Uterus (tissue), 4 donors: ENCODE measurements around the gene PTPRC. TPM values are rescaled to one million over a fixed set of nuclear protein-coding genes. Genes with fewer than 3 reads are reported as not detected.

ENCODE experiments used
- DNase-seq, 2 donors: peaks; one replicate each; pipeline ENCODE4 v3.0.0-alpha.2; 2019 to 2020
- H3K27ac ChIP-seq, 2 donors: fragments of 200-600 bp; sonication (generic); 1 replicate in 1 of 2; 2 replicates in 1 of 2; pipeline ENCODE4 v1.5.1; 2016 to 2018
- H3K27me3 ChIP-seq, 2 donors: fragments of 200-600 bp; sonication (generic); one replicate each; pipeline ENCODE4 v1.5.1; 2018 to 2019; ENCODE audit warnings: control low read depth in 1 of 2
- H3K36me3 ChIP-seq, 2 donors: fragments of 200-600 bp; sonication (generic); one replicate each; pipeline ENCODE4 v1.5.1; 2019; ENCODE audit warnings: control low read depth in 1 of 2
- H3K4me1 ChIP-seq, 2 donors: fragments of 200-600 bp; sonication (generic); one replicate each; pipeline ENCODE4 v1.5.1; 2018 to 2019; ENCODE audit warnings: control low read depth in 1 of 2
- H3K4me3 ChIP-seq, 2 donors: fragments of 200-600 bp; sonication (generic); 1 replicate in 1 of 2; 2 replicates in 1 of 2; pipeline ENCODE4 v1.5.1; 2018 to 2019; ENCODE audit warnings: mild to moderate bottlenecking in 1 of 2
- H3K9me3 ChIP-seq, 2 donors: fragments of 200-600 bp; sonication (generic); one replicate each; pipeline ENCODE4 v1.5.1; 2019; ENCODE audit warnings: control low read depth in 1 of 2
- POLR2A ChIP-seq, 2 donors: fragments of 450-650 bp; IDR thresholded peaks; one replicate each; pipeline ENCODE4 v1.6.1; 2016; ENCODE audit warnings: antibody characterized with exemption in 2 of 2, mild to moderate bottlenecking in 1 of 2, moderate library complexity in 1 of 2
- intact Hi-C: fragments of 100-400 bp; cut with DNase I; formaldehyde crosslinking; loops from one replicate; pipeline ENCODE4 v1.15.1; 2023; ENCODE audit warnings: low total_unique reads
- total RNA-seq, 4 donors: library from RNA; depleted of rRNA in 3 of 4; stranded (reverse); fragments of >200 nt in 3 of 4; gene quantifications; one replicate each; pipeline versions ENCODE4 v1.1.0 to v1.2.4, GENCODE V29; 2014 to 2023
- TF ChIP-seq, protein P1 (sequence below), 4 experiments: fragments of 200-600 bp in 2 of 4; fragments of 450-650 bp in 2 of 4; sonication (generic) in 2 of 4; IDR thresholded peaks; one replicate each; pipeline ENCODE4 v1.5.1; 2016 to 2019; ENCODE audit warnings: antibody characterized with exemption in 4 of 4, mild to moderate bottlenecking in 2 of 4, moderate library complexity in 1 of 4
- donor health status: DM: yes; HTN: yes; CAD: no.

The PTPRC gene, protein sequence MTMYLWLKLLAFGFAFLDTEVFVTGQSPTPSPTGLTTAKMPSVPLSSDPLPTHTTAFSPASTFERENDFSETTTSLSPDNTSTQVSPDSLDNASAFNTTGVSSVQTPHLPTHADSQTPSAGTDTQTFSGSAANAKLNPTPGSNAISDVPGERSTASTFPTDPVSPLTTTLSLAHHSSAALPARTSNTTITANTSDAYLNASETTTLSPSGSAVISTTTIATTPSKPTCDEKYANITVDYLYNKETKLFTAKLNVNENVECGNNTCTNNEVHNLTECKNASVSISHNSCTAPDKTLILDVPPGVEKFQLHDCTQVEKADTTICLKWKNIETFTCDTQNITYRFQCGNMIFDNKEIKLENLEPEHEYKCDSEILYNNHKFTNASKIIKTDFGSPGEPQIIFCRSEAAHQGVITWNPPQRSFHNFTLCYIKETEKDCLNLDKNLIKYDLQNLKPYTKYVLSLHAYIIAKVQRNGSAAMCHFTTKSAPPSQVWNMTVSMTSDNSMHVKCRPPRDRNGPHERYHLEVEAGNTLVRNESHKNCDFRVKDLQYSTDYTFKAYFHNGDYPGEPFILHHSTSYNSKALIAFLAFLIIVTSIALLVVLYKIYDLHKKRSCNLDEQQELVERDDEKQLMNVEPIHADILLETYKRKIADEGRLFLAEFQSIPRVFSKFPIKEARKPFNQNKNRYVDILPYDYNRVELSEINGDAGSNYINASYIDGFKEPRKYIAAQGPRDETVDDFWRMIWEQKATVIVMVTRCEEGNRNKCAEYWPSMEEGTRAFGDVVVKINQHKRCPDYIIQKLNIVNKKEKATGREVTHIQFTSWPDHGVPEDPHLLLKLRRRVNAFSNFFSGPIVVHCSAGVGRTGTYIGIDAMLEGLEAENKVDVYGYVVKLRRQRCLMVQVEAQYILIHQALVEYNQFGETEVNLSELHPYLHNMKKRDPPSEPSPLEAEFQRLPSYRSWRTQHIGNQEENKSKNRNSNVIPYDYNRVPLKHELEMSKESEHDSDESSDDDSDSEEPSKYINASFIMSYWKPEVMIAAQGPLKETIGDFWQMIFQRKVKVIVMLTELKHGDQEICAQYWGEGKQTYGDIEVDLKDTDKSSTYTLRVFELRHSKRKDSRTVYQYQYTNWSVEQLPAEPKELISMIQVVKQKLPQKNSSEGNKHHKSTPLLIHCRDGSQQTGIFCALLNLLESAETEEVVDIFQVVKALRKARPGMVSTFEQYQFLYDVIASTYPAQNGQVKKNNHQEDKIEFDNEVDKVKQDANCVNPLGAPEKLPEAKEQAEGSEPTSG (N-terminal part only)
- 10 to 100 TPM; 12.7 to 28.7 (median 16.3) TPM for total RNA-seq

DNA sequence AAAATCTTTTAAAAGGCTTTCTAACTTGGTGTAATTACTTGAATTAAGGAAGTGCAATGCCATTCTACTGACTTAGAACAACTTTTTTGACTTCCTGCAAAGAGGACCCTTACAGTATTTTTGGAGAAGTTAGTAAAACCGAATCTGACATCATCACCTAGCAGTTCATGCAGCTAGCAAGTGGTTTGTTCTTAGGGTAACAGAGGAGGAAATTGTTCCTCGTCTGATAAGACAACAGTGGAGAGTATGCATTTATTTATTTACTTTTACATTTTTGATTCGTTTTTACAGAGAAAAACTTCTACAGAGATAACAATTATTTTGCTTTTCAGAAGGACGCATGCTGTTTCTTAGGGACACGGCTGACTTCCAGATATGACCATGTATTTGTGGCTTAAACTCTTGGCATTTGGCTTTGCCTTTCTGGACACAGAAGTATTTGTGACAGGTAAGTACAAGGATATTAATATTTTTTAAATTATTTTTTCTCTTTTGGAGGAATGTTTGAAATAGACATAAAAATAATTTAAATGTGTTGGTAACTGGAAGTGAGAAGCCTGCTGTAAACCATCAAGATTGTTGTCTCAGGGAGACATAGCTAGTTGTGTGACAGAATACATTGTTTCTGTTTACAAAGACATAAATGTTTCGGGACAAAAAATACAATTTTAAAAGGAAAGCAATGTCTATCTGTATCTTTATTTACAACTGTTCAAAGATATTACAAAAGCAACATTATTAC lies at the start of gene PTPRC:
TSS of gene PTPRC (plus strand) at position 147 of the 742 bp plus-strand sequence. CDS start at position 376, 229 bp downstream.
- intact Hi-C loops: no loop called here
- no peak for DNase-seq
- Histone ChIP-seq H3K36me3 (no peaks in the 10 kb centered on the region), H3K9me3 (no peaks in the 10 kb centered on the region), H3K4me1 (no peaks in the 10 kb centered on the region), H3K4me3 (no peak within 1 kb of the TSS), H3K27me3 (no peaks in the 10 kb centered on the region), H3K27ac (no peak within 1 kb of the TSS)
- TF ChIP-seq, protein P1, sequence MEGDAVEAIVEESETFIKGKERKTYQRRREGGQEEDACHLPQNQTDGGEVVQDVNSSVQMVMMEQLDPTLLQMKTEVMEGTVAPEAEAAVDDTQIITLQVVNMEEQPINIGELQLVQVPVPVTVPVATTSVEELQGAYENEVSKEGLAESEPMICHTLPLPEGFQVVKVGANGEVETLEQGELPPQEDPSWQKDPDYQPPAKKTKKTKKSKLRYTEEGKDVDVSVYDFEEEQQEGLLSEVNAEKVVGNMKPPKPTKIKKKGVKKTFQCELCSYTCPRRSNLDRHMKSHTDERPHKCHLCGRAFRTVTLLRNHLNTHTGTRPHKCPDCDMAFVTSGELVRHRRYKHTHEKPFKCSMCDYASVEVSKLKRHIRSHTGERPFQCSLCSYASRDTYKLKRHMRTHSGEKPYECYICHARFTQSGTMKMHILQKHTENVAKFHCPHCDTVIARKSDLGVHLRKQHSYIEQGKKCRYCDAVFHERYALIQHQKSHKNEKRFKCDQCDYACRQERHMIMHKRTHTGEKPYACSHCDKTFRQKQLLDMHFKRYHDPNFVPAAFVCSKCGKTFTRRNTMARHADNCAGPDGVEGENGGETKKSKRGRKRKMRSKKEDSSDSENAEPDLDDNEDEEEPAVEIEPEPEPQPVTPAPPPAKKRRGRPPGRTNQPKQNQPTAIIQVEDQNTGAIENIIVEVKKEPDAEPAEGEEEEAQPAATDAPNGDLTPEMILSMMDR (IDR thresholded peaks at IDR 0.05): no peak
- no peak for TF ChIP-seq POLR2A (IDR thresholded peaks at IDR 0.05)

DNA sequence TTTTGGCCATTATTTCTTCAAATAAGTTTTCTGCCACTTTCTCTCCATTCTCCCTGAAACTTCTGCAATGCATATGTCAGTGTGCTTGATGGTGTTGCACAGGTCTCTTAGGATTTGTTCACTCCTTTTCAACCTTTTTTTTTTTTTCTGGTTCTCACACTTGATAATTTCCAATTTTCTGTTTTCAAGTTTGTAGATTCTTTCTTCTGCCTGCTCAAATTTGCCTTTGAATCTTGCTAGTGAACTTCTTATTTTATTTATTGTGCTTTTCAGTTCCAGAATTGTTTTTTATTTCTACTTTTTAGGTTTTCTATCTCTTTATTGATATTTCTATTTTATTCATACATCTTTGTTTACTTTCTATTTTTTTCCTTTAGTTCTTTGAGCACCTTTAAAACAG lies 48.4 kb upstream of the PTPRC start:
- H3K4me3 ChIP-seq: no peak overlapping the region
- intact Hi-C loops: no loop called here

DNA sequence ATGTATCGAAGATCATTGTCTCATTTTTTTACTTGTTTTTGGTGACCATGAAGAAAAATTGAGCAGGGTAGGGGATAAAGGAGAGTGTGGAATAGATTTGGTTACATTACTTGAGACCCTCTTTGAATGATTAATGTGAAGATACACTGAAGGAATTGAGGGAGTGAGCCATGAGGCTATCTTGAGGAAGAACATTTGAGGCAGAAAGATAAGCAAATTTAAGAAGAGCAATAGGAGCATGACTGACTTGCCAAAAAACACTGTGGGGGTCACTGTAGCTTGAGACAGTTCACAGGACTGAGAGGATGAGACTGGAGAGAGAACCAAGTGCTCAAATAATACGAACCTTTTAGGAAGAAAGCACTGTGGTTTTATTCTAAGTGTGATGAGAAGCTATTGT lies 43.1 kb upstream of the PTPRC start:
- Histone ChIP-seq H3K9me3 (no peaks in the 10 kb centered on the region), H3K27ac (no peak overlapping the region), H3K4me1 (no peaks in the 10 kb centered on the region), H3K27me3 (no peaks in the 10 kb centered on the region), H3K4me3 (no peak overlapping the region), H3K36me3 (no peaks in the 10 kb centered on the region)
- intact Hi-C loops: no loop called here
- DNase-seq: no peak
- TF ChIP-seq, protein P1 (IDR thresholded peaks at IDR 0.05): no peak
- TF ChIP-seq POLR2A (IDR thresholded peaks at IDR 0.05): no peak

More for the DNA sequence above, 48.4 kb upstream of the PTPRC start:
- Histone ChIP-seq H3K4me1 (no peaks in the 10 kb centered on the region), H3K27ac (no peak overlapping the region), H3K27me3 (no peaks in the 10 kb centered on the region), H3K36me3 (no peaks in the 10 kb centered on the region), H3K9me3 (no peaks in the 10 kb centered on the region)
- TF ChIP-seq, protein P1 (IDR thresholded peaks at IDR 0.05): no peak
- TF ChIP-seq POLR2A (IDR thresholded peaks at IDR 0.05): no peak
- no peak for DNase-seq

DNA sequence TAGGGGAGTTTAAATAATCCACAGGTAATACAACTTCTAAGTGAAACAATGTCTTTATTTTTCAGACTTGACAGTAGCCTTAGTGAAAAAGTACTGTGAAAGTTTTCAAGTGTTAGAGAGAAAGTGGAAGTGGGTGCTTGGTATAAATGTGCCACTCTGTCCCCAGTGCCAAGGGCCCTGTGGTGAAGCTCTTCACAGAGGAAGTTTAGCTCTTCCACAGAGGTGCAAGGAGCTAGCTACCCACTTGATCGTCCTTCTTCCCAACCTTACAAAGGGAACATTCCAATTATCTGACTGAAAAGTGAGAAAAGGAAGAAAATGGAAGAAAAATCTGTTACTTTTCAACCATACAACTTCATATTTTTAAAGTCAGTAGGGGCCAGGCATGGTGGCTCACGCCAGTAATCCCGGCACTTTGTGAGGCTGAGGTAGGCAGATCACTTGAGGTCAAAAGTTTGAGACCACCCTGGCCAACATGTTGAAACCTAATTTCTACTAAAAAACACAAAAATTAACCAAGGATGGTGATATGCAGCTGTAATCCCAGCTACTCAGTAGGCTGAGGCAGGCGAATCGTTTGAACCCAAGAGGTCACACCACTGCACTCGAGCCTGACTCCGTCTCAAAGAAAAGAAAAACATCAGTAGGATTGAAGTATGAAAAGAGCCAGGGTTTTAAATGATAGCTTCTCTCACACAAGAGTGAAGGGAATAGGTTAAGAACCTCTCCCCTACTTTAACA lies 41.0 kb upstream of the PTPRC start:
- no peak for DNase-seq
- H3K36me3 ChIP-seq: no peaks in the 10 kb centered on the region
- H3K4me3 ChIP-seq: no peak overlapping the region
- no peaks in the 10 kb centered on the region for H3K27me3 ChIP-seq
- intact Hi-C loops: no loop called here
- no peak overlapping the region for H3K27ac ChIP-seq
- no peaks in the 10 kb centered on the region for H3K4me1 ChIP-seq
- TF ChIP-seq, protein P1 (IDR thresholded peaks at IDR 0.05): no peak
- TF ChIP-seq POLR2A (IDR thresholded peaks at IDR 0.05): no peak
- no peaks in the 10 kb centered on the region for H3K9me3 ChIP-seq
